ENCODE data around the gene CPEB4. TPM values are rescaled to one million over a fixed set of nuclear protein-coding genes. Genes with fewer than 3 reads are reported as not detected.

CPEB4 gene
- total and polyA plus RNA-seq, 9 of the 15 experiments (the other 6 are each of a cell fraction or from before 2014, with no cell fraction given) = 7.4 to 21.3 (median 12.4) TPM

- TF ChIP-seq ZNF407 (IDR thresholded peaks at IDR 0.05; ENCODE audit: low read depth) (no peak), ELK3 (CRISPR knock-in tag; IDR thresholded peaks at IDR 0.05) (no peak), NFXL1 (CRISPR knock-in tag; IDR thresholded peaks at IDR 0.05) (no peak), ZBTB5 (IDR thresholded peaks at IDR 0.05) (no peak), HNRNPLL (IDR thresholded peaks at IDR 0.05; ENCODE audit: low read depth, low read length, poor library complexity, severe bottlenecking) (no peak), KLF16 (IDR thresholded peaks at IDR 0.05) (peak; percentile 98), HDAC3 (IDR thresholded peaks at IDR 0.05; ENCODE audit: borderline replicate concordance, partially characterized antibody) (peak; percentile 98), GABPB1 (CRISPR knock-in tag; IDR thresholded peaks at IDR 0.05) (peak; percentile 18; the same call in 1 of the 2 replicates), ZNF778 (CRISPR knock-in tag; IDR thresholded peaks at IDR 0.05) (no peak), CHD2 (IDR thresholded peaks at IDR 0.05; ENCODE audit: low read depth, low read length) (no peak), HOMEZ (CRISPR knock-in tag; IDR thresholded peaks at IDR 0.05) (no peak), ZNF583 (CRISPR knock-in tag; IDR thresholded peaks at IDR 0.05) (peak; percentile 24; the same call in 1 of the 2 replicates), GABPB2 (CRISPR knock-in tag; conservative IDR thresholded peaks at IDR 0.05) (no peak), ETV5 (CRISPR knock-in tag; IDR thresholded peaks at IDR 0.05; ENCODE audit: low read depth) (peak; percentile 60), NUFIP1 (IDR thresholded peaks at IDR 0.05; ENCODE audit: partially characterized antibody) (no peak), ZNF431 (CRISPR knock-in tag; IDR thresholded peaks at IDR 0.05) (no peak), MTA2 (IDR thresholded peaks at IDR 0.05; ENCODE audit: low read depth) (peak; percentile 97)
These were observed 48.9 kb upstream of the CPEB4 start (continued) for GRCh38 chr5:173839117-173839713.
